Kidney glomerular epithelial cell (primary cell): Measurements from ENCODE around the gene SNAP47.

Experiments
- DNase-seq: peaks from one replicate; lab custom pipeline; 2025; lab: John Stamatoyannopoulos, UW

The SNAP47 gene

GRCh38 chr1:227785805-227786671 is 50.8 kb downstream of the SNAP47 start:
- no peak for DNase-seq

- no peak for DNase-seq
Observed at GRCh38 chr1:227786673-227787512, 51.7 kb downstream of the SNAP47 start.

- peak; percentile 77 for DNase-seq
Observed at GRCh38 chr1:227787513-227788270, 52.5 kb downstream of the SNAP47 start.

DNA sequence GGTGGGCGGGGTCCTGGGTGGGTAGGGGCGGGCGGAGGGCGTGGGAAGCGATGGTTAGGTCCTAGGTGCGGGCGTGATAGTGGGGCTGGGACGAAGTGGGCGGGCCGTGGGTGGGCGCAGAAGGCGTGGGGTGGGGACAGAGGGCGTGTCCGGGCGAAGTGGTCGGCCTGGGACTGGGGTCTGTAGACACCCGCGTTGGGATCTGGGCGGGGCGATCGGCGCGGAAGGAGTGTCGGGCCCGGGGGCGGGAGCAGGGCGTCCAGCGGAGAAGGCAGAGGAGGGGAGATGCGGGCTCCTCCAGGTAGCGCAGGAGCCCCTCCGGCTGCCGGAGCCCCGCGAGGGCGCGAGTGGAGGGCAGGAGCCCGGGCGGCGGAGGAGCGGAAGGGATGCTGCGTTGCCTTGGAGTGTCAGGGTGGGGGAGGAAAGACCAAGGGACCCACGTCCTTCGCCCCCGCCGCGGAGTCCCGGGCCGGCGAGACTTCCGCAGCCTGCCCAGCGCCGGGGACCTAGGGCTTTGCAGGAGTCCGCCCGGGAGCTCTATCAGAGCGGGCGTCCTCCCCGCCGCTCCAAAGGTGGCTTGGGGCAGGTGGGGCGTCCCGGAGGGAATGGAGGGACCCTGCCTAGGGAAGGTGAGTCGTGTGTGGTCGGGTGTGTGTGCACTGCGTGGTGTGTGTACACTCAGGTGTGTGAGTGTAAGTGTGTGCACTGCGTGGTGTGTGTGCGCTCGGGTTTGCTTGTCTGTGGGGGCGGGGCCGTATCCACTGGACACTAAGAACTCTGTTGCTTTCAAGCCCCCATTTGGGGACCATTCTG is 53.2 kb downstream of the SNAP47 start:
- no peak for DNase-seq

DNA sequence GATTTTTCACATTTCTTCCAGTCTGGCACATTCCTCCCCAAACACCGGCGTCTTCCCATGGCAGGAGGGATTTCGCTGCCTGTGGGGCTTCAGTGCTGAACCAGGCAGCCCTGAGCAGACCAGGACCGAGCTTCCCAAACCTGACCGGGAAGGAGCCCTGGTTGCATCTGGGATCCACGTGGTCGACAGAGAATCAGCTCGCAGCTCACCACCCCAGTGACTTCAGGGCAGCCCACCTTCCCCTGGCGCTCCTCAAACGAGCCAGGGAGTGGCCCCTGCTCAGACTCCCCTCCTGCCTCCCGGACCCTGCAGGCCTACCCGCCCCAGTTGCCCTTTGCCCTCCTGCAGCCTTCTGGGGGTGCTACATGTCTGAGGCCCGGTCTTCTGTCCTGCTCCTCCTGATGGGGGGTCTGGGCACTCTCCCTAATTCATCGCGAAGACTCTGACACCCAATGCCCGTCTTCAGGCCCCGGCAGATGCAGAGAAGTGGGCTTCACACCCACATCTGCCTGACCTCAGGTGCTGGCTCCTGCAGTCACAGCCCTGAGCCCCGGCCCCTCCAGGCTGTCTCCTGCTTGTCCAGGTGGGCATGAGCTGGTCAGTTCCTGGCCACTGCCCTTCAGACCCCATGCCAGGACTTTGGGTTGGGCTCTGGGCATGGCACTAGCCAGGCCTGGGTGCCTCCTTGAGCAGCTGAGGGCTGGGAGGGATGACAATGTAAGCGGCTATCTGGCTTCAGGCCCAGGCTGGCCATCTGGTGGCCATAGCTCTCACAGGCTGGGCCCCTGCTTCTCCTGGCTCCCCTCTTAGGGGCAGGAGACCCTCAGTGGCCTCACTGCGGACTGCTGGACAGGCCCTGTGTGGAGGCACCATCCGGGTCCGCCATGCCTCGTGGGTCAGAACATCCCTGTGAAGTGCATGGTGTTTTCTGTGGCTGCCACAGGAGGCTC is 54.1 kb downstream of the SNAP47 start:
- no peak for DNase-seq

- no peak for DNase-seq
Observed at GRCh38 chr1:227790034-227790400, 54.8 kb downstream of the SNAP47 start.

DNA sequence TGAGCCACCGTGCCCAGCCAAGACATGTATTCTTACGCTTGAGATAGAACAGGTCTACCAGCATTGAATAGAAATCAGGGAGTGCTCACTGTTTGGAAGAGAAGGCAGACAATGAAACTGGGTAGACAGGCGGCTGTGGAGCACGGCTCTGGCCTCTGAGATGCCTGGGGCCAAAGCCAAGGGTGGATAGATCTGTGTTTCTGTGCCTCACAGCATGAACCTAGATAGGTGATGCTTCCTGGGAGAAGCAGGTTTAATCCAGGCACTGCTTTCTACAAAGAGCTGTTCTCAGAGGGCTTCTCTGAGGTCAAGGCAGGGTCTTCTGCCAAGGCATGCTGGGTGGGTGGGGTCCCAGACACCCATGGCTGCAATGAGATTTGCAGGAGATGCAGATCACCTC is 55.6 kb downstream of the SNAP47 start:
- DNase-seq: no peak

DNA sequence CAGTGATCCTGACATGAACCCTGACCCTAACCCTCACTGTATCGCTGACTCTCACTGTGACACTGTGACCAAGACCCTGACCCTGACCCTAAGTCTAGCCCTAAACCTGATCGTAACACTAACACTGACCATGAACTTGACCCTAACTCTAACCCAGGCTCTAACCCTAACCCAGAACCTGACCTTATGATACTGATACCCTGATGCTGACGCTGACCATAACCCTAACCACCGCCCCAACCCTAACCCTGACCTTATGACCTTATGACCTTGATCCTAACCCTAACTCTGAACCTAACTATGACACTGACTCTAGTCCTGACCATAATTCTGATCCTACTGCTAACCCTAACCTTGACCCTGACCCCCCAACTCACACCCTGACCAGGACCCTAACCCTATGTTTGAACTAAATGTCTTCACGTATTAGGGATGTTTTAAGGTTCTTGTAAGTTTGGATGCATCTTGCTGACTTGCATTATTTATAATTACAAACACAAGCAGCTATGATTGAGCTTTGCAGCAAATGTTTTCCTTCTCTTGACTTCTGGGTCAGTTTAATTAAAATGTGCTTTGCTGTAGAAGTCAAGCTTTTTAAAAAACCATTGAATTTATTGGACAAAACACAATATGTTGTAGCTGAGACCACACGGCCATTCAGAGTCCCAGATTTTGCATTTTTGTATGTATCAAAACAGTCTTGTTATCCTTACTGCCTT is 56.3 kb downstream of the SNAP47 start:
- no peak for DNase-seq

- no peak for DNase-seq
Observed at GRCh38 chr1:227792216-227793078, 57.2 kb downstream of the SNAP47 start.

DNA sequence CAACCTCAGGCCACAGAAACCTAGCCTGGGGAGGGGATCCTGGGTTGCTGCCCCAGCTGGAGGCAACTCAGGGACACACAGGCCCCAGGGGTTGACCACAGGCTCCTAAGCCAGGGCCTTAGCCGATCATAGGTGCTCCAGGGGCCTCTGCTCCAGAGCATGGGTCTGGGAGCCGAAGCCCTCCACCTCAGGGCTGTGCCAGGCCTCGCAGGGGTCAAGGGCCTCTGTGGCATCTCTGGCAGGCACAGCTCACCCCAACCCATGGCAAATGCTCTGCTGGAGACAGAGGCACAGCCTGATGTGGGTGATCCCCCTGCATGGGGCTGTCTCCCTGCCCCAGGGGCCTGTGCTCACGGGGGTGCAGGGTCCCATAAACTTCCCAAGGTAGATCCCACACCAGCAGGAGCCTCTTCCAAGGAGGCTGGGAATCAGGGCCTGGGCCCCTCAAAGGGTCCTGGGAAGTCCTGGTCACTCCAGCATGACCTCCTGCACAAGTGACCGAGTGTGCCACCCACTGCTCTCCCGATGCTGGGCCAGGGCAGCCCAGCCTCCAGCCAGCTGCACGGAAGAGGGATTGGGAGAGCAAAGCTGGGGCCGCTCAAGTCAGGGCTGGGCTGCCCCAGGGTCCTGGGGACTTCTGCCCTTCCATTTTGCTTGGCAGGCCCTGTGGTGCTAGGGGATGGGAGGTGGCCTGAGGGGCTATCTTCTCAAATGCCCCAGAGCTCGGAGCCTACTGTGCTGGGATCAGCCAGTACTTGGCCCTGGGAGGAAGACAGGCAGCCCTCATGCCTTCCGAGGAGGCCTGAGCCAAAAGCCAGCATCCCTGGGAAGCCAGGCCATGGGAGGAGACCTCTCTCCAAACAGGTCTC is 58.1 kb downstream of the SNAP47 start:
- no peak for DNase-seq

DNA sequence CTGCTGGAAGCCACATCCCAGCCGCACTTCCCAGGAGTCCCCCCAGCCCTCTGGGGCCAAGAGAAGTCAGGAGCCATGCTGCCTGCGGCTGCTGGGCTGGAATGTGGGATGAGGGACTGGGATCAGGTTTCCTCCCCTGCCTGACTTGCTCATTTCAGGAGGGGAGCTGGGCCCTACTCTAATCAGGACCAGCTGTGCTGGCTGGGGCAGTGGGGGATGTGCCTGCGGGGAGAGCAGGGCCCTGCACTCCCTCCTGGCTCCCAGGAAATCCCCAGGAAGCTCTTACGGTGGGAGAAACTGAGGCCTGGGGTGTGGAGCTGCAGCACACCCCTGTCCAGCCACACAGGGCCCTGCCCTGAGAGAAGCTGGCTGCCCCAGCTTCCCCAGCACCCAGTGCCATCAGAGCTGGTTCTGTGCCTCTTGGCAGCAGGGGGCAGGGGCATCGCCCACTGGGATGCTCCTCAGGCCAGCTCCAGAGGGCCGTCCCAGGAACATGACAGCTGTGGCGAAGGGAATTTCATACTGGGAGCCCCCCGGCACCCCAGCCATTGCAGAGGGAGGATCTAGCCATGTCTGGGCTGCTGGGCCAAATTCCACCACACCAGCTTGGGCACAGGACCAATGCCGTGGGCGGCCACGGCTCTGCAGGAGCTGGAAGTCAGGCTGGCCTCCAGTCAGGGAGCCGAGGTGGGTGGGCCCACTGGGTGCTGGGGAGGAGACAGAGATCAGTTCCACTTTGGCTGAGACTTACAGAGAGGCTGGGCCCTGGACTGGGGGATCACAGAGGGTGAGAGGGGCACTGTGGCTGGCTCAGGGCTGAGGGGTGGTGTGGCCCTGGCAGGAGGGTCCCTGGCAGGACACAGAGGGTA is 58.9 kb downstream of the SNAP47 start:
- DNase-seq: no peak

- DNase-seq: no peak
Observed at GRCh38 chr1:227794817-227795192, 59.6 kb downstream of the SNAP47 start.

GRCh38 chr1:227795732-227796131 is 60.5 kb downstream of the SNAP47 start:
- DNase-seq: no peak

- DNase-seq: no peak
Observed at GRCh38 chr1:227796359-227796915, 61.2 kb downstream of the SNAP47 start.

- no peak for DNase-seq
Observed at GRCh38 chr1:227797144-227797543, 61.9 kb downstream of the SNAP47 start.

- no peak for DNase-seq
Observed at GRCh38 chr1:227797625-227798024, 62.4 kb downstream of the SNAP47 start.
